MM.1S (cell line): ENCODE results near the gene MYL2.

Source experiments
- DNase-seq: peaks from one replicate; pipeline ENCODE4 v3.0.0-alpha.2; 2015
- H2AFZ ChIP-seq: fragments of 300-600 bp; sonication (generic); 2 replicates; pipeline ENCODE4 v1.6.0; 2016; ENCODE audit warnings: antibody characterized with exemption, low read length
- H3F3A ChIP-seq: fragments of 300-600 bp; sonication (generic); 2 replicates; pipeline ENCODE4 v1.6.1; 2016; ENCODE audit warnings: mild to moderate bottlenecking, antibody characterized with exemption, low read length, moderate library complexity, mixed read lengths; ENCODE audit not compliant: insufficient read depth
- H3K27ac ChIP-seq: fragments of 300-600 bp; sonication (generic); 2 replicates; pipeline ENCODE4 v1.5.1; 2016; ENCODE audit warnings: mild to moderate bottlenecking, low read length
- H3K27me3 ChIP-seq: fragments of 300-600 bp; sonication (generic); replicated peaks from 2 replicates; pipeline ENCODE4 v1.6.0; 2016; ENCODE audit warnings: low read length; ENCODE audit not compliant: insufficient read depth
- H3K36me3 ChIP-seq: fragments of 300-600 bp; sonication (generic); replicated peaks from 2 replicates; pipeline ENCODE4 v1.6.1; 2016; ENCODE audit warnings: mild to moderate bottlenecking, low read length, mixed read lengths; ENCODE audit not compliant: insufficient read depth
- H3K4me1 ChIP-seq: fragments of 300-600 bp; sonication (generic); 2 replicates; pipeline ENCODE4 v1.6.1; 2016; ENCODE audit warnings: low read length, mixed read lengths
- H3K4me2 ChIP-seq: fragments of 300-600 bp; sonication (generic); 2 replicates; pipeline ENCODE4 v1.6.0; 2016; ENCODE audit warnings: low read depth, low read length
- H3K4me3 ChIP-seq: fragments of 300-600 bp; sonication (generic); 2 replicates; pipeline ENCODE4 v1.5.1; 2016; ENCODE audit warnings: low read length, mixed read lengths
- H3K79me2 ChIP-seq: fragments of 300-600 bp; sonication (generic); 2 replicates; pipeline ENCODE4 v1.6.1; 2016; ENCODE audit warnings: mixed run types, low read length, mixed read lengths
- H3K9ac ChIP-seq: fragments of 300-600 bp; sonication (generic); 2 replicates; pipeline ENCODE4 v1.6.1; 2016; ENCODE audit warnings: low read length, mixed read lengths
- H3K9me2 ChIP-seq: fragments of 300-600 bp; sonication (generic); replicated peaks from 2 replicates; pipeline ENCODE4 v1.6.1; 2016; ENCODE audit warnings: mild to moderate bottlenecking, low read length, mixed read lengths; ENCODE audit not compliant: insufficient read depth
- H3K9me3 ChIP-seq: fragments of 300-600 bp; sonication (generic); replicated peaks from 2 replicates; pipeline ENCODE4 v1.6.1; 2016; ENCODE audit warnings: mild to moderate bottlenecking, low read length, mixed read lengths; ENCODE audit not compliant: insufficient read depth
- H4K20me1 ChIP-seq: fragments of 300-600 bp; sonication (generic); 2 replicates; pipeline ENCODE4 v1.6.1; 2016; ENCODE audit warnings: mild to moderate bottlenecking, low read length, moderate library complexity, mixed read lengths; ENCODE audit not compliant: insufficient read depth
- EZH2 ChIP-seq: fragments of 300-600 bp; sonication (generic); optimal IDR thresholded peaks from 2 replicates; pipeline ENCODE3; 2017; ENCODE audit warnings: low read depth, mild to moderate bottlenecking, antibody characterized with exemption, low read length, mixed read lengths
- EZH2phosphoT487 ChIP-seq: fragments of 300-600 bp; sonication (generic); IDR thresholded peaks from 2 replicates; pipeline ENCODE4 v1.6.1; 2018; ENCODE audit warnings: antibody characterized with exemption, low read length
- TF ChIP-seq, protein P1 (sequence below): fragments of 300-600 bp; sonication (generic); IDR thresholded peaks from 2 replicates; pipeline ENCODE4 v1.5.1; 2016; ENCODE audit warnings: antibody characterized with exemption, low read length, mixed read lengths

Gene MYL2

DNA sequence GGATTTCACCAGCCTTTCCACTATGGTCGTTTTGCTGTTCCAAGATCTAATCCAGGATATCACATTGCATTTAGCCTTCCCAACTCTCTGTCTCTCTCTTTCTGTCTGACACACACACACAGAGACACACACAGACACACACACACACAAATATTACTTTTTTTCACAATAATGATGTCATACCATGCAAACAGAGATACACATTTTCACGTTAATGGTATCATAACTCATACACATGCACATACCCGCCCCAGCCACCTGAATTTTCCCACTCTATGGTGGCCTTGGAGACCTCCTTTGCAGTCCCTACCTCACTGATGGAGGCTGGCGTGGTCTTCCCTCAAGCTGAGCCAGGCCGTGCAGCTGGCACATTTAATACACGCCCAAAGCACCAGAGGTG is 7.2 kb upstream of the MYL2 start:
- H3K9me2 ChIP-seq = no peaks in the 10 kb centered on the region
- no peak overlapping the region for H3K27ac ChIP-seq
- TF ChIP-seq, protein P1, sequence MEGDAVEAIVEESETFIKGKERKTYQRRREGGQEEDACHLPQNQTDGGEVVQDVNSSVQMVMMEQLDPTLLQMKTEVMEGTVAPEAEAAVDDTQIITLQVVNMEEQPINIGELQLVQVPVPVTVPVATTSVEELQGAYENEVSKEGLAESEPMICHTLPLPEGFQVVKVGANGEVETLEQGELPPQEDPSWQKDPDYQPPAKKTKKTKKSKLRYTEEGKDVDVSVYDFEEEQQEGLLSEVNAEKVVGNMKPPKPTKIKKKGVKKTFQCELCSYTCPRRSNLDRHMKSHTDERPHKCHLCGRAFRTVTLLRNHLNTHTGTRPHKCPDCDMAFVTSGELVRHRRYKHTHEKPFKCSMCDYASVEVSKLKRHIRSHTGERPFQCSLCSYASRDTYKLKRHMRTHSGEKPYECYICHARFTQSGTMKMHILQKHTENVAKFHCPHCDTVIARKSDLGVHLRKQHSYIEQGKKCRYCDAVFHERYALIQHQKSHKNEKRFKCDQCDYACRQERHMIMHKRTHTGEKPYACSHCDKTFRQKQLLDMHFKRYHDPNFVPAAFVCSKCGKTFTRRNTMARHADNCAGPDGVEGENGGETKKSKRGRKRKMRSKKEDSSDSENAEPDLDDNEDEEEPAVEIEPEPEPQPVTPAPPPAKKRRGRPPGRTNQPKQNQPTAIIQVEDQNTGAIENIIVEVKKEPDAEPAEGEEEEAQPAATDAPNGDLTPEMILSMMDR = no peak
- no peak for TF ChIP-seq EZH2
- no peak overlapping the region for H3K4me2 ChIP-seq
- H3K4me1 ChIP-seq = no peaks in the 10 kb centered on the region
- no peak for DNase-seq
- H3K27me3 ChIP-seq = no peaks in the 10 kb centered on the region
- H3F3A ChIP-seq = no peaks in the 10 kb centered on the region
- no peaks in the 10 kb centered on the region for H3K79me2 ChIP-seq
- H3K36me3 ChIP-seq = no peaks in the 10 kb centered on the region
- H4K20me1 ChIP-seq = no peaks in the 10 kb centered on the region
- no peaks in the 10 kb centered on the region for H3K9me3 ChIP-seq
- H3K4me3 ChIP-seq = no peak overlapping the region
- no peak overlapping the region for H2AFZ ChIP-seq
- H3K9ac ChIP-seq = no peak overlapping the region

DNA sequence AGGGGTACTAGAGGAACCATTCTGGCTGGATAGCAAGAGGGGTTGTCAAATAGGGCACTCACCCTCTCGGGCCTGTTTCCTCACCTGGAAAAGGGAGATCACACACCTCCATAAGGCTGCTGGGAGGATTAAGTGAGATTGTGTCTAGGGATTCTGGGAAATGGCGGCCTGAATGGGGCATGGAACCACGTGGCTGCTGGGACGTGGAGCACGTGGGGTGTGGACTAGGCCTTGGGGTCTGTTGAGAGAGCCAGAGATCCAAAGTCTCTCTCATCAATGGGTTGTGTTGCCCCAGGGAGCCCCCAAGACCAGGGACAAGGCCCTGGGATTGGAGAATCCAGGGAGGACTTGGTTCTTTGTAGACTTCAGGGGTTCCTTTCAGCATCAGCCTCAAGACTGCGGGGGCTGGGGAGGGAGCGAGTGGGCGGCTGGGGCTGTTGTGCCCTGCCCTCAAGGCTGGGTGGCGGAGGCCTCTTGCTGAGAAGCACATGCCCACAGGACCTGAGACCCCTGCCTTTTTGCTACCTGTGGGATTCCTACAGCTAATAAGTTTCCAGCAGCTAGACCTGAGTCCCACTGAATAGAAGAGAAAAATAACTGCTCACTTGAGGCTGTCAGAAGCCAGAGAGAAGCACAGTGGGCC is 3.4 kb upstream of the MYL2 start:
- Histone ChIP-seq H3K36me3 (no peaks in the 10 kb centered on the region), H3K9me2 (no peaks in the 10 kb centered on the region), H2AFZ (no peak overlapping the region), H3K79me2 (no peaks in the 10 kb centered on the region), H3K9ac (no peak overlapping the region), H3F3A (no peaks in the 10 kb centered on the region), H3K27me3 (no peaks in the 10 kb centered on the region), H3K4me1 (no peaks in the 10 kb centered on the region), H3K9me3 (no peaks in the 10 kb centered on the region), H3K4me3 (no peak overlapping the region), H4K20me1 (no peaks in the 10 kb centered on the region), H3K4me2 (no peak overlapping the region), H3K27ac (no peak overlapping the region)
- TF ChIP-seq EZH2phosphoT487 (no peak), EZH2 (no peak)
- TF ChIP-seq, protein P1 = no peak
- no peak for DNase-seq

DNA sequence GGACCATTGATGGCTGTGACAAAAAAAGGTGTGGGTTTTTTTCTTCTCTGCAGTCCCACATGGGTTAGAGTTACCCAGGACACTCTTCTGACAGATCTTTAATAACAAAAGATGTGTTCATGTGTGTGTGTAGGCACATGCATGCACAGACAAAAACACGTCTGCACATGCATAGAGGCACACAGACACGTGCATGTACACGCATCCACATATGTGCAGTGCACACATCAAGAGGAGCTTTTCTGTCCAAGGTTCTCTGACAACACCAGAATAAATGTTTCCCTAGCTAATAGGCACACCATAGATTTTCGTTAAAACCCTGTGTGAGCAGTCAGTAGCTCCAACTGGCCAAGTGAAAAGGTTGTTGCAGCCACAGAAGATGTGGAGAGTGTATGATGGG is 2.8 kb upstream of the MYL2 start:
- no peak overlapping the region for H3K4me3 ChIP-seq
- TF ChIP-seq, protein P1 = no peak
- TF ChIP-seq EZH2 (no peak), EZH2phosphoT487 (no peak)
- no peak overlapping the region for H3K4me2 ChIP-seq
- H3K27ac ChIP-seq = no peak overlapping the region
- no peak overlapping the region for H2AFZ ChIP-seq
- no peaks in the 10 kb centered on the region for H3K4me1 ChIP-seq
- no peaks in the 10 kb centered on the region for H3F3A ChIP-seq
- H3K9me3 ChIP-seq = no peaks in the 10 kb centered on the region
- no peaks in the 10 kb centered on the region for H3K79me2 ChIP-seq
- no peaks in the 10 kb centered on the region for H3K9me2 ChIP-seq
- no peaks in the 10 kb centered on the region for H3K27me3 ChIP-seq
- H3K9ac ChIP-seq = no peak overlapping the region
- H4K20me1 ChIP-seq = no peaks in the 10 kb centered on the region
- DNase-seq = no peak
- no peaks in the 10 kb centered on the region for H3K36me3 ChIP-seq
